Measurements from ENCODE around the gene BTBD18.

The BTBD18 gene, protein sequence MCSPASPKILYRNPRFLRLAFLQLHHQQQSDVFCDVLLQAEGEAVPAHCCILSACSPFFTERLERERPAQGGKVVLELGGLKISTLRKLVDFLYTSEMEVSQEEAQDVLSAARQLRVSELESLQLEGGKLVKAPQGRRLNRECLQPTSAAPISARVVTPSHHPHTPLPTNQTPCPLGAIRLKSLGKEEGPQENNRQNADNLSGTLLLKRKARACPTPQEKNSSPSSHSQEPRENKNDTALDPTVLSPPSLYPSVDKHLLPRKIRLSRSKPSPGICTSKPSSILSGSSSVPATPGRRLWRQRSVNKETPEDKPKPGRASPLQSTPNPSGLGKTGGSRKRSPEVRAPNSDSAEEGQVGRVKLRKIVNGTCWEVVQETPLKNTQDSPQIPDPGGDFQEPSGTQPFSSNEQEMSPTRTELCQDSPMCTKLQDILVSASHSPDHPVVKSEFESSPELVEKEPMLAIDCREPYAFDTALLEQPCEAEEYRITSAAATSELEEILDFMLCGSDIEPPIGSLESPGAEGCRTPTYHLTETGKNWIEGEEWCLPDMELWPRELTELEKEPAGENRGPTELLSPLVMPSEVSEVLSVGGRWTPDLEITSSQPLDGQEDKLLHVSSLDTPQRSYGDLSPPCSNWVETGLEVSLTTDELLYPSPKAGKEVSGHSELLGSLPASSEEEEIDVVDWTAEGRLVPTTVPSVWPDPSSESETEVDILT

DNA sequence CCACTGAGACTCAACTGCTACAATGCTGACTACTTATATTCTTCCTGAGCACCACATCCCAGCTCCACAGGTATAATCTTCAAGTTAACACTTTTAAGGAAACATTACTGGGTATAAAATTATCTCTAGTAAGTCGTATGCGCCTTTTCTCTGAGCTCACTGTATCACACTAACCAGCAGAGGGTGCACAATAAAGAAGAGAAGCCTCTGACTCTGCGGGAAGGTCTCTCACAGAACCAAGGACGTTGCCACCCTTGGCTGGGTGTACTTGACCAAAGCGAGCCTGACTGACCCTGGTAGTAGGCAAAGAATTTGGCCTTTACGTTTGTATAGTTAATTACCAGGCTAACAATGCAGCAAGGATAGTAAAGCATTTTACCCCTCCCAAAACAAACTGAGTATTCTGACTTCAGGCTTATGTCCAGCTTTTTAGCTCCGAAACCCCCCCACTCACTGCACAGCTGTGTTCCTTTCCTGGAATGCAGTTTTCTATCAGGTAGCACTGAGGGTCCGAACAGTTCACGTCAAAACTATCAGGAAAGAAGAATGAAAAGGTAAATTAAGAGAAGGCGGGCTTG is at the start of gene BTBD18:
TSS of gene BTBD18 (minus strand) at position 144 of the 578 bp plus-strand sequence. CDS start 631 bp downstream, outside the sequence.
- no peak for DNase-seq (ENCODE audit: low read depth)

DNA sequence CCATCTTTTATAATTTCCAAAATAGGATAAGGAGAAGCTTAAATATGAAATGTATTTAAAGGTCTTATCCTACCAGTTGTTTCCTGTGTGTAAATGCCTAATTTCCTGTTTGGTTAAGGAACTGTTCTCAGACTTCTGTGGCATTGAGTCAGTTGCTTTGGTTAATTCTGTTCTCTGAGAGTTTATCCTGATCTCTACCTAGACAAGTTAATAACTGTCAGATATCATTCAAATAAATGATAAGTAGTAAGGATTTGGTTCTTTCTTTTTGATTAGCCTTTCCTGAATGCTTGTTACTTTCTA is 49.5 kb upstream of the BTBD18 start:
- DNase-seq (ENCODE audit: low read depth), result no peak

DNA sequence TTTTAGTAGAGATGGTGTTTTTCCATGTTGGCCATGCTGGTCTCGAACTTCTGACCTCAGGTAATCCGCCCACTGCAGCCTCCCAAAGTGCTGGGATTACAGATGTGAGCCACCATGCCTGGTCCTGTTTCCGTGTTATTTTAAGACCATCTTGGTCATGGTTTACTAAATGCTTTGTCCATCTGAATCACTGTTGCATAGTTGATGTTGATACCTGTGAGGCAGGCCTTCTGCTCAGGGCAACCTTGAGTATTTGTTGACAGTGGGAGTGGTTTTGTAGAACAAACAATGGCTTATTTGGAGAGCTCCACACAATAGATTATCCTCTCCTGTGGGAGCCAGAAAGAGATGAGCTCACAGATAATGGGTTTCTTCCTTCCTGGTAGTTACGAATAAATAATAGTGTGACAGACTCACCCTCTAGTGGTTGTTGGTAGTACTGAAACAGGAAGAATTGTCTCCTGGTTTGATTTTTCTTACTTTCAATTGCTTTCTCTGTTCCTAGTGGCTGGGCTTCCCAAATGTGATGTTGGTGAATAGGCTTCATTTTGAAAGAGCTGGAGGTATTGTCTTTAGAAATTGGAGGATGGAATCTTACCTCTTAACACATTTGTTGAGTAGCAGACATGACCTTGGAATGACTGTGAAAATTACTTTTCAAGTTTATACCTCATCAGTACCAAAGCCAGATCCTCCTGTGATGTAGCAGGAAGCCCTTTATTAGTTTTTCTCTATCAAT is 49.0 kb upstream of the BTBD18 start:
- no peak for DNase-seq (ENCODE audit: low read depth)

DNA sequence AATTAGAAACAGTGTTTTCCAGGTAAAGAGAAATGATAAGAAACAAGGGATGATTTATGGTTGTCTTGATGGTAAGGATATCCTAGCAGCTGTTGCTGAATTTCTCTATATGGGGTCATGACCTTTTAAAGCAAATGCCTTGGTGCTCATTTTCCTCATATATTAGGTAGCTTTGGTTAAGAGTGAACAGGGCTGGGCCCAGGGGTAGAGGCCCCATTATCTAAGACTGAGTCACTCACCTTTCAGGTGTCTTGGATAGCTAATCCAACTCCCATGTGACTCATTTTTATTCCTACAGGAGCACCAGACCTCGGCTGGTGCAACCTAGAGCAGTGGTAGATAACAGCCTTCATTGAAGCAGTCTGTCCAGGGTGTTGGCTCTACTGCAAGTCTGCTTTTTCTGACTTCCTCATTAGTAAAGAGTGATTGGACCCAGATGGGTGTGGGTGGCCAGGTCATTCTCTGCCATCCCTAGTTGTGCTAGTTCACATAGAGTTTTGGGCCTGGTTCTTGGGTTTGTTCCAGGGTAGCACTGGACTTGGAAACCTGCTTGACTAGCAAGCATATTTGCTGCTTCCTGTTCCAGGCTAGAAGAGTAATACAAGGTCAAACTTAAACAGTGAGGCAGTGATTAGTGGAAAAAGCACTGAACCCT is 47.4 kb upstream of the BTBD18 start:
- no peak for DNase-seq (ENCODE audit: low read depth)

DNA sequence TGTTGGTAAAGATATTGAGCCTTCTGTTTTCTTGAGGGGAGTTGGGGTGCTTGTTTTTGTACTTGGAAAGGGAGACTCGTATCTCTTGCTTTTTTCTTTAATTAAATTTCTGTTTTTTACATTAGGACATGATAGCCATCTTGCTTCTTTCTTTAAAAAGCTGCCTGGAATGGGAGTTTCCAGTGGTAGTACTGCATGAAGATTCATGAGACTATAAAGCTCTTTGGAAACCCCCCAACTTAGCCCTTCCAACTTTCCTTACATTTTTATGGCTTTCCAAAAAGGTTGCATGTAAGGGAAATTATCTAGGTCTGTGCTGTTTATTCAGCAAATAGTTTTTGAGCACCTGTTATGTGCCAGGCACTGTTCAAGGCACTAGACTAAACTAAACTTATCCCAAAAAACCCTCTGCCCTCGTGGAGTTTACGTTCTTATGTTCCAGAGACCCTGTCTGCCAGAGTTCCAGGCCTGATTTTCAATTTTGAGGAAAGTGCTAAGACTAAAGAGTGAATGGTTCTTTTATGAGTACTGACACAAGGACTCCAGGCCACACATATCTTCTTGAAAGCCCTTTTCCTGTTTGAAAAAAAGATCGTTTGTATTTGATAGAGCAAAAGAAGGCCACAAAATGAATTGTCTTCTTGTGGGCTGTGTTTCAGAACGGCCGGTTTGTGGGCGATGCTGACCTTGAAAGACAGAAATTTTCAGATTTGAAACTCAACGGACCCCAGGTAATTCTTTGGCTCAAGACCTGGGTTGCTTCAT is 41.9 kb upstream of the BTBD18 start:
- DNase-seq (ENCODE audit: low read depth), result no peak

DNA sequence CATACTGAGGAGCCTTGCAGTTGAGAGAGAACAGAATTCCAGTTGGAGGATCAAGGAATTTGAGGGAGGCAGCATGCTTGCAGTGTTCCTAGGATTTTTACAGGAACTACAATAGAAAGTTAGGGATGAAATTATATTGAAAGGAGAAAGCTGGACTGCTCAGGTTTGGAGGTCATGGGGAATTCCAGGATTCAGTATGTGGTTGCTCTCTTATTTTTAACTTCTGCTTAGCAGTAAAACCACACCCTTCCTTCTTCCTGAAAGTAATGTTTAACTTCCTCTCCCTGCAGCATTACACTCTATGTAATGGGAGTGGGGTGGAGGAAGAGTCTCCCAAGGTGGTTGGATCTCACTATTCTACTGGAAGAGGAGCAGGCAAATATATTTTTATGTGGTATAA is 41.3 kb upstream of the BTBD18 start:
- no peak for DNase-seq (ENCODE audit: low read depth)

DNA sequence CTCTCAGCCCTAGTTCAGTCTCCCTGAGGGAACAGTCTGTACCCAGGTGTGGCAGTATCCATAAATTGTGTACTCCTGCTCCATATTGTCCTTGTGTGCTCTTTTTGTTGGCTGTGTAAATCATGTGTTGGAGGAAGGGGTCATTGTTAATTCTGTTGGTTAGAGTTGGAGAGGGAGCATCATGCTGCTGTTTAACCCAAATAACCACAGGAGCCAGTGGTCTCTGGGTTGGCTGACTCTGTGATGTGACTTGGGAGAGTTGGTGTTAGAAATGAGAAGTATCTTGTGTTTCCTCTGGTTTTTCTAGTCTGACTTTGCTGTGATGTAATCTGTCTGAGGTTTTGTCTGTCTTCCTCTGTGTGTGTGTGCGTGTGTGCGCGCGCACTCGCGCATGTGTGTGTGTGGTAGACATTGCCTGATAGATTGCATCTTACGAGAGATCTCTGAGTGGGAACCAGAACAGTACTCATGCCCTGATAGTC is 40.5 kb upstream of the BTBD18 start:
- peak; percentile 73 for DNase-seq (ENCODE audit: low read depth)

DNA sequence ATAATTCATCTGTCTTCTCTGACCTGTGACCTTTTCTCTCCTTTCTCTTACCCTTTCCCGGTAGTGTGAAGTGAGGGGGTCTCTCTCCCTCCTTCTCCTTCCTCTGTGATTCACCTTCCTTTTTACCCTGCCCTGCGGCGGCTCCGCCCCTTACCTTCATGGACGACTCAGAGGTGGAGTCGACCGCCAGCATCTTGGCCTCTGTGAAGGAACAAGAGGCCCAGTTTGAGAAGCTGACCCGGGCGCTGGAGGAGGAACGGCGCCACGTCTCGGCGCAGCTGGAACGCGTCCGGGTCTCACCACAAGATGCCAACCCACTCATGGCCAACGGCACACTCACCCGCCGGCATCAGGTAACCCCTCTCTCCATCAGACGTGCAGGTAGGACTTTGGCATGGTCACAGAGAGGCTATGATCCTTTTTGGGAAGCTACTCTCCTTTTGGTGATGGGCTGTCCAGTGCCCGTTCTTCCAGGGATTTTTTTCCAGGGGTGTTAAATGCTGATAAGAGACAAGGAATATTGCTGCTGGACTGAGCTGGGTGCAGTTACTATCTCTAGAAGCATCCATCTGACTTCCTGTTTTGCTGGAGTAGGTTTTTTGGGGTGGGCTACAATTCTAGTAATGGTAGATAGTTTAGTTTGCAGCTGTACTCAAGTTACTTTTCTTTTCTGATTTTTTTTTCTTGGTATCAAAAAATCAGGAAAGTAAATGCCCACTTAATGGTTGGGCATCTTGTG is 39.9 kb upstream of the BTBD18 start:
- no peak for DNase-seq (ENCODE audit: low read depth)

DNA sequence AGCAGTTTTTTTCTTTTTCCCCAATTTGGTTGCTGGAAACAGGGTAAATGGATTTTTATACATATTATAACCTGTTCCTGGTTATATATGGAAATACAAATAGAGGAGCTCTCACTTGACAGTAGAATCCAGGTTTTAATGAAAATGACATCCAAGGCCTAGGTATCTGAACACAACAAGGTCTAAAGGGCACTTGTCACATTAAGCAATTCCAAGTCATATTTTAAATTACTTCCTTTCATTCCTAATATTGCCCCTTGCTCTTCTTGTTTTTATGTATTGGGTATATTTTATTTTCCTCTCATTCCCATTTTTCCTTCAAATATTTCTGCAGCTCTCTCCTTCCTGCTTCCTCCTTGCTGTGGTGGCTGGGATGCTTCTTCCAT is 37.1 kb upstream of the BTBD18 start:
- DNase-seq (ENCODE audit: low read depth), result no peak

DNA sequence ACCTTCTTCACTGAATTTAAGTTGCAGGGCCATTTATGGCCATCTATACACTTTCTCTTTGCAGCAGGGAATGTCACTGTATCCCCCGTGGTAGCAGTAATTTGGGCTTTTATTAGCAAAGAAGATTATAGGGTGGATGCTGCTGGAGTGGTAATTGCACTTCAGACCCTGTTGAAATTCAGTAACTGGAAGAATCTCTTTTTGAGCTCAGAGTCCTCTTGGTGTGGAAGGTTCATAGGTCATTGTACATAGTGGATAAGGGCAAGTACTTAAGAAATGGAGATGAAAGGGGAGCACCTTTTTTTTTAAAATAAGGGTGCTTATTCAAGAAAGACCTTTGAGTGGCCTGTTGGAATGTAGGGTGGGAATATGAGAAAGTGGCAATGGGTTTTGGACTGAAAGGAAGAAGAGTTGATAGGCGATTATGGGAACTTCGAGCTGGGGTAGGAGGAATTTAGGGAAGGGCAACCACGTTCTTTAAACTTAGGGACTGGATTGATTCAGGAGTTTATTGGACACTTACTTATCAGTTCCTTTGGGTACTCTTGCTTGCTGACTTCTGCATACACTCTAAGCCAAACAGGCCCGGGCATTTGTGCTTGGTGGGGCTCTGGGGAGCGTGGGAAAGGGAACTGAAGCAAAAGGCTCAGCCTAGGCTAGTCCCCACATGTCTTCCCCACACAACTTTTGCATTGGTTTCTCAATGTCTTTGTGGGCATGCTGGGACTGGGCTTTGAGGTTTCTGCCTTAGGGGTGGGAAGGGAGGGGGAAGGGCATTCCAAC is 36.5 kb upstream of the BTBD18 start:
- no peak for DNase-seq (ENCODE audit: low read depth)

DNA sequence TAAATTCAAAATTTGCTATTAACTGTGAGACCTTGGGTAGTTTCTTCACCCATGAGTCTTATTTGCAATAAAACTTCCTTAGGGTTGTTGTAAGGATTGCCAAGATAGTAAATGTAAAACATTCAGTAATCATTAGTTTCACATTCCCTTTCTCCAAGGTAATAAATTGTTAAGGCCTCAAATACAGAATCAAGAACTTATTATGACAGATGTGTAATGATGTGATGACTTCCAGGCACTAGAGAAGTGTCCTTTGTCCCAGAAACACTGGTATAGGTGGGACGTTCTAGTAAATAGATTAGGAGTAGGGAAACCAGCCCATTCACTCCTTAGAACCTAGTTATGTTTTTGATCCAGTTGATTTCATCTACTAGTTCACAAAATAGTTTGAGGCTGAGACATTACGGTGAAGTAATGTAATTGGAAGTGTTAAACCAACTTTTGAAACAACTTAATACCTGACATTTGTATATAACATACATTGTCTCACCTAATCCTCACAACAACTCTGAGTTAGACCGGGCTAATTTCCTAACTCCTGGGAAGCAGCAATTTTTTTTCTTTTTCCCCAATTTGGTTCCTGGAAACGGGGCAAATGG is 35.5 kb upstream of the BTBD18 start:
- no peak for DNase-seq (ENCODE audit: low read depth)

DNA sequence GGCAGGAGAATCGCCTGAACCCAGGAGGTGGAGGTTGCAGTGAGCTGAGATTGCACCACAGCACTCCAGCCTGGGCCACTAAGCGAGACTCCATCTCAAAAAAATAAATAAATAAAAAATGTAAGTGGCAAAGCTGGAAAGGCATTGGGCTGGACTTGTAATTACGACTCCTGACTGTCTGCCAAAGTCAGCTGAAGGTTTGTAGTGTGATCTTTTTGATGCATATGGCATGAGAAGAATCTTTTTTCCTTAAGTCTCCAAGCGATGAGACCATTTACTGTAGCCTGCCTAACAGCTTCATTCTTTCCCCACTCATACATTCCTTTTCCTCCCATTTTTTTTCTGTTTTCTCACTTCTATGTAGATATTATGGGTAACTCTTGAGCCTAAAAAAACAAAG is 34.8 kb upstream of the BTBD18 start:
- DNase-seq (ENCODE audit: low read depth), result no peak

DNA sequence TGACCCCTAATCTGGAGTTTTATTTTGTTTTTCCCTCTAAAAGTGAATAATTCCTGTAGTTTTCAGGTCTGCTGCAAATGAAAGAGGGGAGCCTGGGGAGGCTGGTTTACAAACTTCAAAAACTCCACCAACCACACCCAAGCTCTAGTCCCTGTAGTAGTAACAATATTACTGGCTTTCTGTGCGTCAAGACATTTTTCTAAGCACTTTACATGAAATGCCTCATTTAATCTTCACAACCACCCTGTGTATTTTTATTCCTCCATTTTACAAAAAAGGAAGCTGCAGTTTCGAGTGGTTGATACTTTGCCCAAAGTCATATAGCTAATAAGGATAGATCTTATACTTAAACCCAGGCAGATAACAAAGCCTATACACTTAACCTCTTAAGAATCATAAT is 33.5 kb upstream of the BTBD18 start:
- DNase-seq (ENCODE audit: low read depth), result no peak

DNA sequence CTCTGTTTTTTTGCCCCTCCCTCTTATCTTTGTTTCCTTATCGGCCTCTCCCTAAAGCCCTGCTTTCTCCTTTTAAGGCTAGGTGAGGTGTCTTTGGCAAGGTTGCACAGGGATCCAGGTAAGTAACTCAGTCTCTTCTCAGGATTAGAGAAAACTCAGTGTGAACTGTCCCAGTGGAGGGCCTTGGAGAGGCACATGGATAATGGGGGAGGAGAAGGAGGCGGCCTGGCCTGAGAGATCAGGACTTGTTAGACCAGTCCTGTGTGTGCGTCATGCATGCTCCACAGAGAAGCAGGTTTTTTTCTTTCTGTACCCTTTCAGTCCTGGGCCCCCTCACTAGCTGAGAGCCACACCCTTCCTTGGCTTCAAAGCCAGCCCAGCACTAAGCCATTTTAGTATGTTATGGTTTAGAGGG is 29.9 kb upstream of the BTBD18 start:
- DNase-seq (ENCODE audit: low read depth), result no peak

DNA sequence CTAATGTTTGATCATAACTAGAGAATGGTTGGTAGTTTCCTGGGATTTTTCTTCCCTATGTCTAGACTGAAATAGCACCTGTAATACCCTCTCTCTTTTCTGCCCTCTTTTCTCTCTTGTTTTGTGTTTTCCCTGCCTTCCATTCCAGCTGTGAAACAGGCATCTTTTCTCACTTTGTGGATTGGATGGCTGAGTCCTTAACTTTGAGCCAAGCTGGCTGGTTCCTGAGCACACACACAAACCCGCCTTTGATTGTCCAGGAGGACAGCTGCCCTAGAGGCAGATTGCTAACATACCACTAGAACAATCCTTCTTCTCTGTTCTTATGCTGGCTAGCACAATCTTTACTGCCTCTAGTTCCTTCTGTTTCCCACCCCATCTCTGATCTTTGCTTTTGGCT is 27.7 kb upstream of the BTBD18 start:
- DNase-seq (ENCODE audit: low read depth), result no peak

DNA sequence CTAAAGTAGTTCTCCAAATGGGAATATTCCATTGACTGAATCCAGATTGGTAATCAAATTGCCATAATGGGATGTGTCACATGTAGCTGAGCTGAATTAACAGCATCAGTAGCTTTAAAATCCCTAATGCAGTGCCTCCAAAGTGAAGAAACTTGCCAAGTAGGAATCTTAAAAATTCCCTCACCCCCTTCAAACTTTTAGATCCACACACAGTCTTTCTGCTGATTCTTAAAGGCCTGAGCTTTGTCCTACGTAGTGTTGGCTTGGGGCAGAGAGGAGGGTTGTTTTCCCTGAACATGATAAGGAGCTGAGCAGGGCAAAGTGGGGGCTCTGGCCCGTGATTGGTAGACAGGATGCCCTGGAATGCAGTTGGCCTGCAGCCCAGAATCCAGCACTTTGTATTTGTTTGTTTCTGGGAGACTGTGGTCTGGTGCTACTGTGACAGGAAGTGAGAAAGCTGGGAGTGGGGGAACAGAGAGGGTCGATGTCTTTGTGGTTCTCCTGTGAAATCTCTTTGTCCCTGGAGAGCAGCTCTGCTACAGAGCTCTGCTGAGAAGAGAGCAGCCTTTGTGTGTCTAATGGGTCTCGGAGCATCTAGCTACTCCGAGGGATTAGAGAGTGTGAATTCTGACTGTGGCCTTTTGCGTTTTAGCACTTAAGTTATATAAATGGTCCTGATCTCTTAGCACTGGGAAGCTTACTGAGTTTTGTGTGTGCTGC is 26.9 kb upstream of the BTBD18 start:
- no peak for DNase-seq (ENCODE audit: low read depth)

DNA sequence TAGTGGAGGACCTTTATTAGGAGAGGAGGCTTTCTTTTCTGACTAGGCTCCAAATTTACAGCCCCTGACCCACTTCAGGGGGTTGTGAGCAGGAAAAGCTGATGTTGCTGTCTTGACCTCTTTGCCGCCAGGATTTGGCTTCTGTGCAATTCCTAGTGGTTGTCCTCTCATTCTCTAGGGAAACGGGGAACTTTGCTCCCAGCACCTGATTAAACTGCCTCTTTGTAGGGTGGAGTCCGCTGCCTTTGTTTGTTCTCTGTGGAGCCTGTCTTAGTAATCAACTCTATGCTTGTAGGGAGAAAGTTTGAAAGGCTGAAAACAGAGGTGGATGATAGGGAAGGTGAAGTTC is 26.3 kb upstream of the BTBD18 start:
- no peak for DNase-seq (ENCODE audit: low read depth)

DNA sequence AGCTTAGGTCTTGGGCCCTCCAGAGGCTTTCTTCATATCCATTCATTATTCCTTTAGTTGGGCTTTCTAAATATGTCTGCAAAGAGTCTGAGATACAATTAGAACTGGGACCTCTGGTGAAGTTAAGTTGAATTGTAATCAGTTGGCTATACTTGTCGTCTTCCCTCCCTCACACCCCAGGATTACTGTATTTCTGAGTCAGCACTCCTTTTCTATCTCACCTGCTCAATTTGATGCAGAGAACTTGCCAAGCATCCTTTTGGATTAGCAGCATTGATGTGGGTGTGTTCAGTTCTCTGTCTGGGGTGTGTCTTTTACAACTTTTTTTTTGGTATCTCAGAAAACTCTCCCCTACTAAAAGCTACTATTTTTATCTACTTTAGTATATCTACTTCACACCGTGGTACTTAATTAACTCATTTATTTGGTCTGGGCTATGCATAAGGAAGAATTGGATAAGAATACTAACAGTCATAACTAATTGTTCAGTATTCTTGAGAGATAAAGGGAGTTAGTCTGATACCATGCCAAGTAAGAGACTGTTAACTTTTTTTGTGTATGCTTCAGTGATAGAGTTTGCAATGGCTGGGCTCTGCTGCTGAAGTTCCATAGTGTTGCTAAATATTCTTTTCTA is 25.1 kb upstream of the BTBD18 start:
- DNase-seq (ENCODE audit: low read depth), result no peak
